Activated CD8-positive, alpha-beta memory T cell treated with anti-CD3 and anti-CD28 coated beads for 1 hour (primary cell): ENCODE measurements around the gene CCDC134.

Experiments used
- DNase-seq, 2 donors: peaks; one replicate each; pipeline ENCODE4 v3.0.0-alpha.2; 2020; ENCODE audit warnings: low read depth in 1 of 2; ENCODE audit errors: extremely low read depth in 1 of 2

The CCDC134 gene

GRCh38 chr22:41800348-41801146 lies at the start of gene CCDC134:
Gene CCDC134 (plus strand): TSS chr22:41800679. CDS start chr22:41808891, 8,212 bp downstream.
- DNase-seq, result peak; percentile 67 to 86

- no peak for DNase-seq
Observed at GRCh38 chr22:41752011-41752970, 48.2 kb upstream of the CCDC134 start.

GRCh38 chr22:41753984-41754383 lies 46.5 kb upstream of the CCDC134 start:
- DNase-seq, result no peak

- no peak for DNase-seq
Observed at GRCh38 chr22:41757502-41757901, 43.0 kb upstream of the CCDC134 start.

- DNase-seq, result no peak
Observed at GRCh38 chr22:41758231-41758630, 42.2 kb upstream of the CCDC134 start.

- DNase-seq, result no peak
Observed at GRCh38 chr22:41762980-41763779, 37.3 kb upstream of the CCDC134 start.

GRCh38 chr22:41766476-41766875 lies 34.0 kb upstream of the CCDC134 start:
- no peak for DNase-seq

GRCh38 chr22:41768430-41768829 lies 32.0 kb upstream of the CCDC134 start:
- DNase-seq, result no peak

- DNase-seq, result no peak
Observed at GRCh38 chr22:41770715-41771468, 29.6 kb upstream of the CCDC134 start.

- no peak for DNase-seq
Observed at GRCh38 chr22:41772198-41772597, 28.3 kb upstream of the CCDC134 start.

- DNase-seq, result no peak
Observed at GRCh38 chr22:41772645-41773044, 27.8 kb upstream of the CCDC134 start.

- no peak for DNase-seq
Observed at GRCh38 chr22:41775338-41775737, 25.1 kb upstream of the CCDC134 start.

- DNase-seq, result no peak
Observed at GRCh38 chr22:41775976-41776375, 24.5 kb upstream of the CCDC134 start.

- no peak for DNase-seq
Observed at GRCh38 chr22:41776381-41776780, 24.1 kb upstream of the CCDC134 start.

- no peak for DNase-seq
Observed at GRCh38 chr22:41777749-41778425, 22.6 kb upstream of the CCDC134 start.

GRCh38 chr22:41779929-41780505 lies 20.5 kb upstream of the CCDC134 start:
- no peak for DNase-seq

- DNase-seq, result peak; percentile 70 to 83
Observed at GRCh38 chr22:41780746-41781505, 19.6 kb upstream of the CCDC134 start.

- no peak for DNase-seq
Observed at GRCh38 chr22:41781507-41781906, 19.0 kb upstream of the CCDC134 start.
